HepG2 (cell line): Measurements from ENCODE around the gene RIMS3. TPM values are rescaled to one million over a fixed set of nuclear protein-coding genes. Genes with fewer than 3 reads are reported as not detected.

ENCODE experiments used
- KDM4B ChIP-seq: sonication (generic); formaldehyde crosslinking; IDR thresholded peaks from 2 replicates; pipeline ENCODE4 v1.4.0; 2020; ENCODE audit warnings: missing genetic modification reagents
- MAFK ChIP-seq, 2 experiments: IDR thresholded peaks in 1 of 2; conservative IDR thresholded peaks in 1 of 2; 2 replicates each; pipeline ENCODE4 v1.6.1; 2011; ENCODE audit warnings: improper control_type of control experiment in 2 of 2, low read length in 2 of 2
- NR2F6 ChIP-seq, 2 experiments: IDR thresholded peaks; 2 replicates each; pipeline ENCODE4 v1.6.1; 2016; ENCODE audit warnings: antibody characterized with exemption in 1 of 2, mild to moderate bottlenecking in 1 of 2
- ZFX ChIP-seq: sonication (generic); formaldehyde crosslinking; IDR thresholded peaks from 2 replicates; pipeline ENCODE4 v1.4.0; 2020; ENCODE audit warnings: mild to moderate bottlenecking, low read depth, missing genetic modification reagents, moderate library complexity
- ZSCAN31 ChIP-seq: sonication (generic); formaldehyde crosslinking; IDR thresholded peaks from 2 replicates; pipeline ENCODE4 v1.5.0; 2020; ENCODE audit warnings: low read depth, mild to moderate bottlenecking, missing genetic modification reagents
- polyA plus RNA-seq, 8 experiments: library from polyadenylated mRNA; depleted of rRNA in 3 of 8; stranded (reverse) in 7 of 8; unstranded in 1 of 8; fragments of >200 nt; fragmentation: Illumina TruSeq in 4 of 8; extraction: Trizol in 4 of 8; gene quantifications; 2 replicates each; pipeline versions ENCODE4 v1.2.1 to v1.2.3, GENCODE V29; 2011 to 2016; ENCODE audit warnings: low read depth in 4 of 8, missing spikeins in 1 of 8, mixed read lengths in 1 of 8; ENCODE audit not compliant: insufficient read depth in 1 of 8
- total RNA-seq, 5 experiments: library from RNA; depleted of rRNA; stranded (reverse); fragments of >200 nt; fragmentation: Illumina TruSeq; extraction: Trizol; gene quantifications; 2 replicates each; pipeline ENCODE4 v1.2.3, GENCODE V29; 2016; ENCODE audit warnings: low read depth in 1 of 5
- TF ChIP-seq, protein P1 (sequence below): sonication (generic); formaldehyde crosslinking; IDR thresholded peaks from 2 replicates; pipeline ENCODE4 v1.4.0; 2020; ENCODE audit warnings: missing genetic modification reagents, borderline replicate concordance
- TF ChIP-seq, protein P2 (sequence below): sonication (generic); formaldehyde crosslinking; IDR thresholded peaks from 2 replicates; pipeline ENCODE4 v1.4.0; 2020; ENCODE audit warnings: low read depth, missing genetic modification reagents

The RIMS3 gene
- total and polyA plus RNA-seq, 2 of the 13 experiments (the other 11 are each of a cell fraction or from before 2014, with no cell fraction given), result 2.1 to 5.4 TPM

DNA sequence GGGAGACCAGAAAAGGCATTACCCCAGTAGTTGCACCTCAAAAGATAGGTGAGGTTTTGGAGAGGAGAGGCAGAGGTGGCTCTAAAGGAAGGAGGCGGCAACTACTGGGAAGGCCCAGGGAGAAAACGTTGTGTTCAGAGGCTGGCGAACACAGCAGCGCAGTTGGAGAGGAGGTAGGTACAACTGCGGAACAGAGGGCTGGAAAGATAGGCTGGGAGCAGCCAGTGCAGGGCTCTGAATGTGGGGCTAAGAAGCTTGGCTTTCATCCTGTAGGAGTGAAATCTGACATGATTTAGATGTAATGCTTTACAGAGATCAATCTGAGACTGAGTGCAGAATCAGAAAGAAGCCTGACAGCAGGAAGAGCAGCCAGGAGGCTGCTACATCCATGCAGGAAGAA is 13.0 kb downstream of the RIMS3 start (continued):
- TF ChIP-seq, protein P1, sequence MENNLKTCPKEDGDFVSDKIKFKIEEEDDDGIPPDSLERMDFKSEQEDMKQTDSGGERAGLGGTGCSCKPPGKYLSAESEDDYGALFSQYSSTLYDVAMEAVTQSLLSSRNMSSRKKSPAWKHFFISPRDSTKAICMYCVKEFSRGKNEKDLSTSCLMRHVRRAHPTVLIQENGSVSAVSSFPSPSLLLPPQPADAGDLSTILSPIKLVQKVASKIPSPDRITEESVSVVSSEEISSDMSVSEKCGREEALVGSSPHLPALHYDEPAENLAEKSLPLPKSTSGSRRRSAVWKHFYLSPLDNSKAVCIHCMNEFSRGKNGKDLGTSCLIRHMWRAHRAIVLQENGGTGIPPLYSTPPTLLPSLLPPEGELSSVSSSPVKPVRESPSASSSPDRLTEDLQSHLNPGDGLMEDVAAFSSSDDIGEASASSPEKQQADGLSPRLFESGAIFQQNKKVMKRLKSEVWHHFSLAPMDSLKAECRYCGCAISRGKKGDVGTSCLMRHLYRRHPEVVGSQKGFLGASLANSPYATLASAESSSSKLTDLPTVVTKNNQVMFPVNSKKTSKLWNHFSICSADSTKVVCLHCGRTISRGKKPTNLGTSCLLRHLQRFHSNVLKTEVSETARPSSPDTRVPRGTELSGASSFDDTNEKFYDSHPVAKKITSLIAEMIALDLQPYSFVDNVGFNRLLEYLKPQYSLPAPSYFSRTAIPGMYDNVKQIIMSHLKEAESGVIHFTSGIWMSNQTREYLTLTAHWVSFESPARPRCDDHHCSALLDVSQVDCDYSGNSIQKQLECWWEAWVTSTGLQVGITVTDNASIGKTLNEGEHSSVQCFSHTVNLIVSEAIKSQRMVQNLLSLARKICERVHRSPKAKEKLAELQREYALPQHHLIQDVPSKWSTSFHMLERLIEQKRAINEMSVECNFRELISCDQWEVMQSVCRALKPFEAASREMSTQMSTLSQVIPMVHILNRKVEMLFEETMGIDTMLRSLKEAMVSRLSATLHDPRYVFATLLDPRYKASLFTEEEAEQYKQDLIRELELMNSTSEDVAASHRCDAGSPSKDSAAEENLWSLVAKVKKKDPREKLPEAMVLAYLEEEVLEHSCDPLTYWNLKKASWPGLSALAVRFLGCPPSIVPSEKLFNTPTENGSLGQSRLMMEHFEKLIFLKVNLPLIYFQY (CRISPR knock-in tag), result no peak
- no peak for TF ChIP-seq NR2F6 (IDR thresholded peaks at IDR 0.05)
- TF ChIP-seq NR2F6 (CRISPR knock-in tag; IDR thresholded peaks at IDR 0.05), result no peak
- TF ChIP-seq KDM4B, result no peak
- TF ChIP-seq ZSCAN31, result no peak
- TF ChIP-seq MAFK (conservative IDR thresholded peaks at IDR 0.05 in 1 of 2, IDR thresholded peaks at IDR 0.05 in 1 of 2; ENCODE audit: low read length in 2 of 2), result no peak
- TF ChIP-seq, protein P2, sequence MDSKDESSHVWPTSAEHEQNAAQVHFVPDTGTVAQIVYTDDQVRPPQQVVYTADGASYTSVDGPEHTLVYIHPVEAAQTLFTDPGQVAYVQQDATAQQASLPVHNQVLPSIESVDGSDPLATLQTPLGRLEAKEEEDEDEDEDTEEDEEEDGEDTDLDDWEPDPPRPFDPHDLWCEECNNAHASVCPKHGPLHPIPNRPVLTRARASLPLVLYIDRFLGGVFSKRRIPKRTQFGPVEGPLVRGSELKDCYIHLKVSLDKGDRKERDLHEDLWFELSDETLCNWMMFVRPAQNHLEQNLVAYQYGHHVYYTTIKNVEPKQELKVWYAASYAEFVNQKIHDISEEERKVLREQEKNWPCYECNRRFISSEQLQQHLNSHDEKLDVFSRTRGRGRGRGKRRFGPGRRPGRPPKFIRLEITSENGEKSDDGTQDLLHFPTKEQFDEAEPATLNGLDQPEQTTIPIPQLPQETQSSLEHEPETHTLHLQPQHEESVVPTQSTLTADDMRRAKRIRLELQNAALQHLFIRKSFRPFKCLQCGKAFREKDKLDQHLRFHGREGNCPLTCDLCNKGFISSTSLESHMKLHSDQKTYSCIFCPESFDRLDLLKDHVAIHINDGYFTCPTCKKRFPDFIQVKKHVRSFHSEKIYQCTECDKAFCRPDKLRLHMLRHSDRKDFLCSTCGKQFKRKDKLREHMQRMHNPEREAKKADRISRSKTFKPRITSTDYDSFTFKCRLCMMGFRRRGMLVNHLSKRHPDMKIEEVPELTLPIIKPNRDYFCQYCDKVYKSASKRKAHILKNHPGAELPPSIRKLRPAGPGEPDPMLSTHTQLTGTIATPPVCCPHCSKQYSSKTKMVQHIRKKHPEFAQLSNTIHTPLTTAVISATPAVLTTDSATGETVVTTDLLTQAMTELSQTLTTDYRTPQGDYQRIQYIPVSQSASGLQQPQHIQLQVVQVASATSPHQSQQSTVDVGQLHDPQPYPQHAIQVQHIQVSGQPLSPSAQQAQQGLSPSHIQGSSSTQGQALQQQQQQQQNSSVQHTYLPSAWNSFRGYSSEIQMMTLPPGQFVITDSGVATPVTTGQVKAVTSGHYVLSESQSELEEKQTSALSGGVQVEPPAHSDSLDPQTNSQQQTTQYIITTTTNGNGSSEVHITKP (CRISPR knock-in tag), result no peak
- no peak for TF ChIP-seq ZFX (CRISPR knock-in tag)
